ENCODE results near the gene SVIL. TPM values are rescaled to one million over a fixed set of nuclear protein-coding genes. Genes with fewer than 3 reads are reported as not detected.
"Not testable (repeated sequence)": the region's sequence is repeated elsewhere in the genome, so short reads cannot be mapped to it uniquely, and the experiment has no call there.

The SVIL gene
- total RNA-seq, 1 experiment from 2014 or later: 0.94 TPM

- no peak for DNase-seq (ENCODE audit: low read depth)
Measured at GRCh38 chr10:29622382-29622922, 12.3 kb downstream of the SVIL start.

GRCh38 chr10:29621161-29621560 lies 13.6 kb downstream of the SVIL start:
- DNase-seq (ENCODE audit: low read depth): no peak

- DNase-seq (ENCODE audit: low read depth): no peak
Measured at GRCh38 chr10:29620112-29620690, 14.6 kb downstream of the SVIL start.

GRCh38 chr10:29619241-29619669 lies 15.5 kb downstream of the SVIL start:
- peak; percentile 63 for DNase-seq (ENCODE audit: low read depth)

- no peak for DNase-seq (ENCODE audit: low read depth)
Measured at GRCh38 chr10:29618341-29619171, 16.2 kb downstream of the SVIL start.

- DNase-seq (ENCODE audit: low read depth): no peak
Measured at GRCh38 chr10:29617880-29618340, 16.9 kb downstream of the SVIL start.

GRCh38 chr10:29616542-29616941 lies 18.2 kb downstream of the SVIL start:
- DNase-seq (ENCODE audit: low read depth): no peak

GRCh38 chr10:29615195-29615594 lies 19.6 kb downstream of the SVIL start:
- no peak for DNase-seq (ENCODE audit: low read depth)

GRCh38 chr10:29614289-29614688 lies 20.5 kb downstream of the SVIL start:
- not testable (repeated sequence) for DNase-seq (ENCODE audit: low read depth)

- DNase-seq (ENCODE audit: low read depth): no peak
Measured at GRCh38 chr10:29613791-29614190, 21.0 kb downstream of the SVIL start.

GRCh38 chr10:29613196-29613595 lies 21.6 kb downstream of the SVIL start:
- DNase-seq (ENCODE audit: low read depth): no peak

GRCh38 chr10:29612657-29613056 lies 22.1 kb downstream of the SVIL start:
- no peak for DNase-seq (ENCODE audit: low read depth)

GRCh38 chr10:29611781-29612381 lies 22.9 kb downstream of the SVIL start:
- no peak for DNase-seq (ENCODE audit: low read depth)

GRCh38 chr10:29610876-29611647 lies 23.7 kb downstream of the SVIL start:
- DNase-seq (ENCODE audit: low read depth): no peak

GRCh38 chr10:29610331-29610730 lies 24.4 kb downstream of the SVIL start:
- DNase-seq (ENCODE audit: low read depth): not testable (repeated sequence)

- DNase-seq (ENCODE audit: low read depth): no peak
Measured at GRCh38 chr10:29609696-29610095, 25.1 kb downstream of the SVIL start.

- no peak for DNase-seq (ENCODE audit: low read depth)
Measured at GRCh38 chr10:29608476-29609301, 26.1 kb downstream of the SVIL start.

- no peak for DNase-seq (ENCODE audit: low read depth)
Measured at GRCh38 chr10:29608062-29608461, 26.7 kb downstream of the SVIL start.

- DNase-seq (ENCODE audit: low read depth): no peak
Measured at GRCh38 chr10:29607576-29607975, 27.2 kb downstream of the SVIL start.

GRCh38 chr10:29606693-29607092 lies 28.1 kb downstream of the SVIL start:
- not testable (repeated sequence) for DNase-seq (ENCODE audit: low read depth)

- DNase-seq (ENCODE audit: low read depth): no peak
Measured at GRCh38 chr10:29604291-29604825, 30.4 kb downstream of the SVIL start.

Measured in M059J (cell line).